Measurements from ENCODE around the gene ZNF280D. TPM values are rescaled to one million over a fixed set of nuclear protein-coding genes. Genes with fewer than 3 reads are reported as not detected.
A peak's percentile ranks its signal among the peaks of the same experiment; 100 is the strongest.

The ZNF280D gene
- total RNA-seq, 1 donor from 2014 or later = 8.7 TPM

DNA sequence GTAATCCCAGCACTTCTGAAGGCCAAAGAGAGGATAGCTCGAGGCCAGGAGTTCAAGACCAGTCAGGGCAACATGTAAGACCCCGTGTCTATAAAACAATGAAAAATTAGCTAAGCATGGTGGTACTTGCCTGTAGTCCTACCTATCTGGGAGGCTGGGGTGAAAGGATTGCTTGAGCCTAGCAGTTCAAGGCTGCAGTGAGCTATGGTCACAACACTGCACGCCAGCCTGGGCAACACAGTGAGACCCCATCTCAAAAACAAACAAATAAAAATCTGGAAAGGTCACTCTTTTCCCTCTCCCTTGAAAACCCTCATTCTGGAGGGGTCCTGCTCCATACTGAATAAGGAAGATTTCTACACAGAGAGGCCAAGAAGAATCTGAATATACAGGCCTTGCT lies 43.5 kb upstream of the ZNF280D start:
- TF ChIP-seq, protein P1, sequence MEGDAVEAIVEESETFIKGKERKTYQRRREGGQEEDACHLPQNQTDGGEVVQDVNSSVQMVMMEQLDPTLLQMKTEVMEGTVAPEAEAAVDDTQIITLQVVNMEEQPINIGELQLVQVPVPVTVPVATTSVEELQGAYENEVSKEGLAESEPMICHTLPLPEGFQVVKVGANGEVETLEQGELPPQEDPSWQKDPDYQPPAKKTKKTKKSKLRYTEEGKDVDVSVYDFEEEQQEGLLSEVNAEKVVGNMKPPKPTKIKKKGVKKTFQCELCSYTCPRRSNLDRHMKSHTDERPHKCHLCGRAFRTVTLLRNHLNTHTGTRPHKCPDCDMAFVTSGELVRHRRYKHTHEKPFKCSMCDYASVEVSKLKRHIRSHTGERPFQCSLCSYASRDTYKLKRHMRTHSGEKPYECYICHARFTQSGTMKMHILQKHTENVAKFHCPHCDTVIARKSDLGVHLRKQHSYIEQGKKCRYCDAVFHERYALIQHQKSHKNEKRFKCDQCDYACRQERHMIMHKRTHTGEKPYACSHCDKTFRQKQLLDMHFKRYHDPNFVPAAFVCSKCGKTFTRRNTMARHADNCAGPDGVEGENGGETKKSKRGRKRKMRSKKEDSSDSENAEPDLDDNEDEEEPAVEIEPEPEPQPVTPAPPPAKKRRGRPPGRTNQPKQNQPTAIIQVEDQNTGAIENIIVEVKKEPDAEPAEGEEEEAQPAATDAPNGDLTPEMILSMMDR (IDR thresholded peaks at IDR 0.05; ENCODE audit: insufficient read depth, low read length, severe bottlenecking) = no peak
- H3K36me3 ChIP-seq (ENCODE audit: control insufficient read depth, insufficient read depth, low read length) = no peaks in the 10 kb centered on the region
- FAIRE-seq (no peak), DNase-seq (ENCODE audit: low read depth) (no peak)
- no peak overlapping the region for H3K4me3 ChIP-seq (ENCODE audit: low read depth, low read length)
- no peaks in the 10 kb centered on the region for H3K27me3 ChIP-seq (ENCODE audit: control insufficient read depth, insufficient read depth, low read length)

DNA sequence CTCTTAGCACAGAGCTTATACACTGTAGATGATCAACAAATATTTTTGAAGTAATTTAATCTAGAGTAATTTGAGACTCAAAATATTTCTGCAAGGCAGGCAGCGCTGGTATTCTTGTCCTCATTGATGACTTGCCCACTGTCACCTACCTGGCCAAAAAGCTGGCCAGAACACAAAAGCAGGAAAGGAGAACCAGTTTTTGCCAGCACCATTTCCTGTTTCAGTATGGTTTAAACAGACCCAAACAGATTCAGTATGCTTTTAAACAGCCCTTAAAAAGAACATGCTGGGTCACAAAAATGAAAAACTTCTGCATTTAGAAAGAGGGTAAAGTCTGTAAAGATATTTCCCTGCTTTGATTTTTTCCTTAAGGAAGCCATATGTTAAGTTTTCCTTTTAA lies 42.3 kb upstream of the ZNF280D start:
- no peak for FAIRE-seq
- Histone ChIP-seq H3K27me3 (ENCODE audit: control insufficient read depth, insufficient read depth, low read length) (no peaks in the 10 kb centered on the region), H3K4me3 (ENCODE audit: low read depth, low read length) (no peak overlapping the region), H3K36me3 (ENCODE audit: control insufficient read depth, insufficient read depth, low read length) (no peaks in the 10 kb centered on the region)
- DNase-seq (ENCODE audit: low read depth) = no peak
- TF ChIP-seq, protein P1 (IDR thresholded peaks at IDR 0.05; ENCODE audit: insufficient read depth, low read length, severe bottlenecking) = no peak

DNA sequence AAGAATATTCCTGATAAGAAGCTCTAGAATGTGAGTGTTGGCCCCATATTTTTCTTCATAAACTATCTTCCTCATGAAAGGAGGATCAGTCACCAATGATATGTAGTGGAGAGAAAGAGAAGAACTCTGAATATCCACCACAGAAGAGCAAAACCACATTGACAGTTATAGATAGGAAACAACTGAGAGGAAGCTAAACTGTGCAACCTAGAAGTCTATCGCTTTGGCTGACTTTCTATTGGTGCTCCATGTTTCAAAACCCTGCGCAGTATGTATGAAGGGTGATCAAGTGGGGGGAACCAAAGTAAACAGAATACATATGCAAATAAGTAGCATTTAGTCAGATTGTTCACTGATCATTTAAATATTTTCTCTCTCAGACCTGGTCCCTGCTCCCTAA lies 41.0 kb upstream of the ZNF280D start:
- Histone ChIP-seq H3K27me3 (ENCODE audit: control insufficient read depth, insufficient read depth, low read length) (no peaks in the 10 kb centered on the region), H3K4me3 (ENCODE audit: low read depth, low read length) (no peak overlapping the region), H3K36me3 (ENCODE audit: control insufficient read depth, insufficient read depth, low read length) (no peaks in the 10 kb centered on the region)
- FAIRE-seq (no peak), DNase-seq (ENCODE audit: low read depth) (no peak)
- TF ChIP-seq, protein P1 (IDR thresholded peaks at IDR 0.05; ENCODE audit: insufficient read depth, low read length, severe bottlenecking) = no peak

DNA sequence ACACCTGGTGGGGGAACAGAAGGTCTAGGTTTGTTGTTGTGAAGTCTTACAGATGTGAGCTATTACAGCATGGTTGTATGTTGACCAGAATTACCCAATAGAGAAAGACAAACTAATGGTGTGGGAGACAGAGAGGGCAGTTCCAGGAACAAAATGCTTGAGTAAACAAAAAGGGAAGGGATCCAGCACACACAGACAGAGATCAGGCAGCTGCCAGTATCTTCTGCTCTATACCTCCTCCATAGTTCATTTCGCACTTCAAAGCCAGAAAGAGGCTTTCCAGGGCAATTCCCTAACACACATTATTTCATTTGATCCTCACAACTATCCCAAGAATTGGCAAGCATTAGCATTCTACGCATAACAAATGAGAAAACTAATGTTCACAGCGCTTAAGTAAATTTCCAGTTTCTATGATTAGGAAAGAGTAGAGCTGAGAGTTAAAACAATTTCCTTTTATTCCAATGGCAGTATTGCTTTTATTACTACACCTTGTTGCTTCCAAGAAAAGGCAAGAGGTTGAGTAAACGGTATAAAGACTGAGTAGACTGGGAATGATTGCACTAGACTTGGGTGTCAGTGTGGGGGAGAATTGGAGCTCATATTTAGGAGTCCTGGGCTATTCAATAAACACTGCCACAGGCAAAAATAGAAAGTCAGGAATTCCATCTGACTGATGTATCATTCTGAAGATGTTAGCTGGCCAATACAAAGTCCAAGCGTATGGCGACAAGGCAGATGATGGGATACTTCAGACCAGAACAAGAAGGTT lies 39.7 kb upstream of the ZNF280D start:
- TF ChIP-seq, protein P1 (IDR thresholded peaks at IDR 0.05; ENCODE audit: insufficient read depth, low read length, severe bottlenecking) = no peak
- no peaks in the 10 kb centered on the region for H3K36me3 ChIP-seq (ENCODE audit: control insufficient read depth, insufficient read depth, low read length)
- DNase-seq (ENCODE audit: low read depth) (no peak), FAIRE-seq (no peak)
- no peak overlapping the region for H3K4me3 ChIP-seq (ENCODE audit: low read depth, low read length)
- H3K27me3 ChIP-seq (ENCODE audit: control insufficient read depth, insufficient read depth, low read length) = no peaks in the 10 kb centered on the region

DNA sequence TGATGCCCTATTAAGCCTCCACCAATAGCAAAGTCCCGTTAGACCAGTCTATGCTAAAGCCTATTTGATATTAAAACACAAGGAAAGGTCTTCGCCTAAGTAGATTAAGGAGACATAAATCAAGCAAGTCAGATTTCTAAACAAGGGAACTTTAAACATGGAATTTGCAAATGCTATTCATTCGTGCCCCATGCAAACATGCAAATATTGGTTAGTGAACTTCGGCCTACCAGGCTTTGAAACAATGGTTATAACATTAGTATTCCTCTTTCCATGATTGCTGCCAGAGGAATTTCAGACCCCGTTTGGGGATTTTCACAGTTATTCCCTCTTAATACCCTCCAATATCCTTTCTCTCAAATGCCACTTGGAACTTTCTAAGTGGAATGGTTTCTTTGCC lies 36.9 kb upstream of the ZNF280D start:
- H3K4me3 ChIP-seq (ENCODE audit: low read depth, low read length) = no peak overlapping the region
- FAIRE-seq (no peak), DNase-seq (ENCODE audit: low read depth) (no peak)
- TF ChIP-seq, protein P1 (IDR thresholded peaks at IDR 0.05; ENCODE audit: insufficient read depth, low read length, severe bottlenecking) = no peak
- no peaks in the 10 kb centered on the region for H3K27me3 ChIP-seq (ENCODE audit: control insufficient read depth, insufficient read depth, low read length)
- no peaks in the 10 kb centered on the region for H3K36me3 ChIP-seq (ENCODE audit: control insufficient read depth, insufficient read depth, low read length)

DNA sequence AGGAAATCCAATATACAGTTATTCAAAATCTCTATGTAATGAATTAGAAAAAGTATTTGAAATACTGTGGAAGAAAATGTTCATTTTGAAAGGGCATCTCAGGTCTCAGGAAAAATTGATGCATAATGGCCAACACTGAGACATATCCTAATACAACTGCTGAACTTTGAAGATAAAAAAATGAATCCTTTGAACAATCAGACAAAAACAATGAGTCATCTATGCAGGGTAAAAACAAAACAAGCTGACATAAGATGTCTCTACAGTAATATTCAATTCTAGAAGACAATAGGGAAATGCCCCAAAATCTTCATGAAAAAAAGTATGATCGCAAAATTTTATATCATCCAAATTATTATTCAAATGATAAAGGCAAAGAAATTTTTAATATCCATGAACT lies 34.0 kb upstream of the ZNF280D start:
- Histone ChIP-seq H3K36me3 (ENCODE audit: control insufficient read depth, insufficient read depth, low read length) (no peaks in the 10 kb centered on the region), H3K27me3 (ENCODE audit: control insufficient read depth, insufficient read depth, low read length) (no peaks in the 10 kb centered on the region), H3K4me3 (ENCODE audit: low read depth, low read length) (no peak overlapping the region)
- TF ChIP-seq, protein P1 (IDR thresholded peaks at IDR 0.05; ENCODE audit: insufficient read depth, low read length, severe bottlenecking) = no peak
- peak; percentile 22 for DNase-seq (ENCODE audit: low read depth)
- no peak for FAIRE-seq
